Stomach (tissue), 9 donors: ENCODE results near the gene NCBP2L. TPM values are rescaled to one million over a fixed set of nuclear protein-coding genes. Genes with fewer than 3 reads are reported as not detected.
A peak's percentile ranks its signal among the peaks of the same experiment; 100 is the strongest.
"Not testable (repeated sequence)": the region's sequence is repeated elsewhere in the genome, so short reads cannot be mapped to it uniquely, and the experiment has no call there.

ENCODE experiments used
- DNase-seq, 2 donors: peaks; one replicate each; pipeline versions ENCODE4 v3.0.0 to v3.0.0-alpha.2; 2013 to 2019
- H3K27ac ChIP-seq, 5 donors: fragments of 200-600 bp in 4 of 5; sonication (generic) in 4 of 5; one replicate each; pipeline ENCODE4 v1.5.1; 2013 to 2019; ENCODE audit warnings: mild to moderate bottlenecking in 1 of 5, moderate library complexity in 1 of 5
- H3K27me3 ChIP-seq, 3 donors: fragments of 200-600 bp; sonication (generic); one replicate each; pipeline ENCODE4 v1.5.1; 2017 to 2019; ENCODE audit warnings: mixed run types in 1 of 3
- H3K36me3 ChIP-seq, 4 donors: fragments of 200-600 bp; sonication (generic); 1 replicate in 3 of 4; 2 replicates in 1 of 4; pipeline ENCODE4 v1.5.1; 2016 to 2019
- H3K4me1 ChIP-seq, 4 donors: fragments of 200-600 bp; sonication (generic); one replicate each; pipeline ENCODE4 v1.5.1; 2016 to 2019
- H3K4me3 ChIP-seq, 4 donors: fragments of 200-600 bp; sonication (generic) in 3 of 4; one replicate each; pipeline ENCODE4 v1.5.1; 2016 to 2019; ENCODE audit warnings: mild to moderate bottlenecking in 1 of 4
- H3K9me3 ChIP-seq, 4 donors: fragments of 200-600 bp; sonication (generic); one replicate each; pipeline ENCODE4 v1.5.1; 2016 to 2019
- CTCF ChIP-seq, 7 experiments: fragments of 450-650 bp in 4 of 7; fragments of 200-600 bp in 3 of 7; sonication (generic) in 3 of 7; IDR thresholded peaks; one replicate each; pipeline ENCODE4 v1.5.1; 2016 to 2019; ENCODE audit warnings: antibody characterized with exemption in 7 of 7, control low read depth in 2 of 7, mild to moderate bottlenecking in 1 of 7
- EP300 ChIP-seq: sonication (generic); formaldehyde crosslinking; IDR thresholded peaks from one replicate; pipeline ENCODE4 v1.6.1; 2017; ENCODE audit warnings: antibody characterized with exemption
- POLR2A ChIP-seq, 4 donors: fragments of 450-650 bp; IDR thresholded peaks; one replicate each; pipeline ENCODE4 v1.6.1; 2016; ENCODE audit warnings: antibody characterized with exemption in 4 of 4, control low read depth in 2 of 4, mild to moderate bottlenecking in 1 of 4, moderate library complexity in 1 of 4
- POLR2AphosphoS5 ChIP-seq, 3 donors: sonication (generic); formaldehyde crosslinking; IDR thresholded peaks; one replicate each; pipeline ENCODE4 v1.6.1; 2016; ENCODE audit warnings: antibody characterized with exemption in 3 of 3
- WGBS, 5 donors: extraction: QIAGEN DNeasy Blood & Tissue Kit in 3 of 5; methylation state at CpG; one replicate each; pipeline versions ENCODE4 v1.1.5 to v1.1.7; 2013 to 2018; 5-methylcytosine and 5-hydroxymethylcytosine counted together
- intact Hi-C: fragments of 100-400 bp; cut with DNase I; formaldehyde crosslinking; loops from one replicate; pipeline ENCODE4 v1.15.1; 2023; ENCODE audit warnings: low total_unique reads
- polyA plus RNA-seq, 3 donors: library from polyadenylated mRNA; stranded (reverse); fragments of 200-250 nt; gene quantifications; one replicate each; pipeline ENCODE4 v1.2.3, GENCODE V29; 2013
- total RNA-seq, 5 donors: library from RNA; depleted of rRNA; stranded (reverse); fragments of >200 nt; gene quantifications; one replicate each; pipeline versions ENCODE4 v1.1.0 to v1.2.3, GENCODE V29; 2014 to 2016
- donor health status: healthy with polysubstance abuse.
- donor health status: Bipolar disorder and iron deficiency.
- donor health status: healthy.

The NCBP2L gene
- total and polyA plus RNA-seq, 8 donors: 0.13 to 0.44 TPM; not detected in 6

- peak overlapping the region; percentile 54 to 61 (median 60) for H3K4me3 ChIP-seq
- WGBS, 5 donors: 5 to 14% (median 7%) methylated on average over 19 to 20 of the region's 20 CpGs
- peak overlapping the region; percentile 85 to 90 (median 87) for H3K27ac ChIP-seq
- no peaks in the 10 kb centered on the region for H3K36me3 ChIP-seq
- no peaks in the 10 kb centered on the region for H3K9me3 ChIP-seq
- DNase-seq: peak; percentile 84 to 94
- peaks cover 0 to 13% (median 0%) of the 10 kb centered on the region in 3 donors for H3K27me3 ChIP-seq
- intact Hi-C loops: loop anchor here (5.0 kb wide), 1 partner anchor 115 kb away; no protein-coding TSS in a partner anchor
- H3K4me1 ChIP-seq: peaks cover 4 to 19% (median 17%) of the 10 kb centered on the region in 4 donors
- TF ChIP-seq POLR2AphosphoS5 (IDR thresholded peaks at IDR 0.05): peak; percentile 15 to 68 (median 52)
- peak in 5 of 7 experiments; percentile 44 to 88 (median 67) for TF ChIP-seq CTCF (IDR thresholded peaks at IDR 0.05)
- no peak for TF ChIP-seq POLR2A (IDR thresholded peaks at IDR 0.05)
- no peak for TF ChIP-seq EP300
Observed at GRCh38 chrX:107776649-107777535, 641 bp upstream of the NCBP2L start.

GRCh38 chrX:107780525-107780924 lies 3.0 kb downstream of the NCBP2L start:
- no peak overlapping the region for H3K27ac ChIP-seq
- no peaks in the 10 kb centered on the region for H3K36me3 ChIP-seq
- H3K4me1 ChIP-seq: peaks cover 4 to 19% (median 6%) of the 10 kb centered on the region in 4 donors
- H3K27me3 ChIP-seq: peaks cover 0 to 2% (median 0%) of the 10 kb centered on the region in 3 donors
- 90 to 98% (median 95%) methylated on average over 4 to 9 of the region's 9 CpGs for WGBS, 5 donors
- intact Hi-C loops: no loop called here
- DNase-seq: no peak
- no peaks in the 10 kb centered on the region for H3K9me3 ChIP-seq
- H3K4me3 ChIP-seq: no peak overlapping the region
- TF ChIP-seq EP300 (no peak), POLR2AphosphoS5 (IDR thresholded peaks at IDR 0.05) (no peak)

- Histone ChIP-seq H3K27ac (peak overlapping the region in 1 of 5 donors; percentile 49), H3K4me1 (peaks cover 0 to 5% (median 0%) of the 10 kb centered on the region in 4 donors), H3K27me3 (no peaks in the 10 kb centered on the region), H3K36me3 (no peaks in the 10 kb centered on the region), H3K9me3 (no peaks in the 10 kb centered on the region), H3K4me3 (no peak overlapping the region)
- WGBS, 5 donors: 11 to 38% (median 20%) methylated on average over 1 of the region's 1 CpG
- no peak for TF ChIP-seq POLR2AphosphoS5 (IDR thresholded peaks at IDR 0.05)
- intact Hi-C loops: no loop called here
- DNase-seq: no peak
Observed at GRCh38 chrX:107787827-107788226, 10.3 kb downstream of the NCBP2L start.

GRCh38 chrX:107804427-107804826 lies 26.9 kb downstream of the NCBP2L start:
- H3K4me3 ChIP-seq: no peak overlapping the region
- H3K9me3 ChIP-seq: peaks cover 0 to 23% (median 11%) of the 10 kb centered on the region in 4 donors
- no peak for DNase-seq
- no peaks in the 10 kb centered on the region for H3K27me3 ChIP-seq
- TF ChIP-seq POLR2A (IDR thresholded peaks at IDR 0.05) (no peak), EP300 (no peak), CTCF (IDR thresholded peaks at IDR 0.05) (no peak), POLR2AphosphoS5 (IDR thresholded peaks at IDR 0.05) (no peak)
- WGBS, 5 donors: 69 to 88% (median 83%) methylated on average over 1 of the region's 1 CpG
- no peaks in the 10 kb centered on the region for H3K4me1 ChIP-seq
- intact Hi-C loops: no loop called here
- H3K36me3 ChIP-seq: no peaks in the 10 kb centered on the region
- H3K27ac ChIP-seq: no peak overlapping the region

- no peak for DNase-seq
- Histone ChIP-seq H3K36me3 (no peaks in the 10 kb centered on the region), H3K4me3 (no peak overlapping the region), H3K27me3 (no peaks in the 10 kb centered on the region), H3K9me3 (peaks cover 0 to 23% (median 11%) of the 10 kb centered on the region in 4 donors), H3K4me1 (no peaks in the 10 kb centered on the region), H3K27ac (no peak overlapping the region)
- no peak for TF ChIP-seq POLR2AphosphoS5 (IDR thresholded peaks at IDR 0.05)
- TF ChIP-seq POLR2A (IDR thresholded peaks at IDR 0.05): no peak
- WGBS, 5 donors: 79 to 100% (median 94%) methylated on average over 3 of the region's 3 CpGs
- intact Hi-C loops: no loop called here
Observed at GRCh38 chrX:107805179-107805578, 27.6 kb downstream of the NCBP2L start.

GRCh38 chrX:107810053-107810452 lies 32.5 kb downstream of the NCBP2L start:
- H3K36me3 ChIP-seq, H3K9me3 ChIP-seq, H3K27ac ChIP-seq, H3K4me3 ChIP-seq, H3K4me1 ChIP-seq, DNase-seq, H3K27me3 ChIP-seq, intact Hi-C loops: not testable (repeated sequence)
- 73 to 97% (median 90%) methylated on average over 9 to 10 of the region's 10 CpGs for WGBS, 5 donors
